HEK293T (cell line): ENCODE results near the gene L3MBTL4.
A peak's percentile ranks its signal among the peaks of the same experiment; 100 is the strongest.

Source experiments
- CTCF ChIA-PET: fragments of 350-600 bp; formaldehyde crosslinking; extraction: SDS; loops from one replicate; lab custom pipeline; 2021; ENCODE audit warnings: antibody characterized with exemption, inconsistent platforms; lab: Yijun Ruan, JAX
- POLR2A ChIA-PET: fragments of 350-600 bp; formaldehyde crosslinking; extraction: SDS; loops from one replicate; lab custom pipeline; 2020; ENCODE audit warnings: antibody characterized with exemption, inconsistent platforms; lab: Yijun Ruan, JAX
- DNase-seq: peaks from one replicate; pipeline ENCODE4 v3.0.0; 2012; ENCODE audit warnings: mixed read lengths; ENCODE audit errors: extremely low spot score
- ARNT ChIP-seq: fragments of 450-650 bp; IDR thresholded peaks from 2 replicates; pipeline ENCODE4 v1.6.1; 2017; ENCODE audit warnings: mild to moderate bottlenecking
- BHLHE40 ChIP-seq: fragments of 450-650 bp; IDR thresholded peaks from 2 replicates; pipeline ENCODE4 v1.6.1; 2016; ENCODE audit warnings: mild to moderate bottlenecking, moderate library complexity, borderline replicate concordance
- CTBP1 ChIP-seq: fragments of 450-650 bp; IDR thresholded peaks from 2 replicates; pipeline ENCODE4 v1.6.1; 2016; ENCODE audit warnings: borderline replicate concordance
- ELF4 ChIP-seq: fragments of 450-650 bp; IDR thresholded peaks from 2 replicates; pipeline ENCODE4 v1.6.1; 2017; ENCODE audit warnings: antibody characterized with exemption
- FOXA1 ChIP-seq: fragments of 450-650 bp; IDR thresholded peaks from 2 replicates; pipeline ENCODE4 v1.6.1; 2016; ENCODE audit warnings: mild to moderate bottlenecking
- FOXK2 ChIP-seq: fragments of 450-650 bp; IDR thresholded peaks from 2 replicates; pipeline ENCODE4 v1.6.1; 2016; ENCODE audit warnings: mild to moderate bottlenecking
- FOXM1 ChIP-seq: fragments of 450-650 bp; IDR thresholded peaks from 2 replicates; pipeline ENCODE4 v1.6.1; 2017; ENCODE audit warnings: mild to moderate bottlenecking, borderline replicate concordance
- HDGF ChIP-seq: fragments of 450-650 bp; IDR thresholded peaks from 2 replicates; pipeline ENCODE4 v1.6.1; 2017; ENCODE audit warnings: antibody characterized with exemption, borderline replicate concordance
- L3MBTL2 ChIP-seq: fragments of 450-650 bp; conservative IDR thresholded peaks from 2 replicates; pipeline ENCODE4 v1.6.1; 2016; ENCODE audit warnings: mild to moderate bottlenecking
- LEF1 ChIP-seq: fragments of 450-650 bp; IDR thresholded peaks from 2 replicates; pipeline ENCODE4 v1.6.1; 2017; ENCODE audit warnings: mild to moderate bottlenecking, borderline replicate concordance
- NFRKB ChIP-seq: fragments of 450-650 bp; IDR thresholded peaks from 2 replicates; pipeline ENCODE4 v1.6.1; 2016; ENCODE audit warnings: mild to moderate bottlenecking, moderate library complexity
- SP1 ChIP-seq: fragments of 450-650 bp; IDR thresholded peaks from 2 replicates; pipeline ENCODE4 v1.6.1; 2017
- SUZ12 ChIP-seq: fragments of 450-650 bp; IDR thresholded peaks from 2 replicates; pipeline ENCODE4 v1.6.1; 2016; ENCODE audit warnings: mild to moderate bottlenecking
- TARDBP ChIP-seq: fragments of 450-650 bp; IDR thresholded peaks from 2 replicates; pipeline ENCODE4 v1.6.1; 2016
- ZNF384 ChIP-seq: fragments of 450-650 bp; IDR thresholded peaks from 2 replicates; pipeline ENCODE4 v1.6.1; 2016
- TF ChIP-seq, protein P1 (sequence below): fragments of 450-650 bp; IDR thresholded peaks from 2 replicates; pipeline ENCODE4 v1.6.1; 2016

The L3MBTL4 gene

DNA sequence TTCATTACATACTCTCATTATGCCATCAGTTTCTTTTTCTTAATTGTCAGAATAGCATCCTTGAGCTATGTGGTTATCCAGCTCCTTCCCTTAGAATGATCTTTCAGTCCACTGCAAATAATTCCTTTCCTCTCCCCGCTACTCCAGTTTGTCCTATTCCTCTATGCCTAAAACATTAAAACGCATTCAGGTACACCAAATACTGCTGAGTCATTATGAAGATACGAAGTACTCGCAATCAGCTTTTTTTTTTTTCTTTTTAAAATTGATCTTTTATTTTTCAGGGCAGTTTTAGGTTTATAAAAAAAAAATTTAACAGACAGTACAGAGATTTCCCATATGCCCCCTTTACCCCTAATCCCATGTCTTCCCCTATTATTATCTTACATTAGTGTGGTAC is 354.6 kb downstream of the L3MBTL4 start:
- no peak for TF ChIP-seq HDGF
- no peak for TF ChIP-seq TARDBP
- ChIA-PET POLR2A (no interaction called here), CTCF (no interaction called here)

DNA sequence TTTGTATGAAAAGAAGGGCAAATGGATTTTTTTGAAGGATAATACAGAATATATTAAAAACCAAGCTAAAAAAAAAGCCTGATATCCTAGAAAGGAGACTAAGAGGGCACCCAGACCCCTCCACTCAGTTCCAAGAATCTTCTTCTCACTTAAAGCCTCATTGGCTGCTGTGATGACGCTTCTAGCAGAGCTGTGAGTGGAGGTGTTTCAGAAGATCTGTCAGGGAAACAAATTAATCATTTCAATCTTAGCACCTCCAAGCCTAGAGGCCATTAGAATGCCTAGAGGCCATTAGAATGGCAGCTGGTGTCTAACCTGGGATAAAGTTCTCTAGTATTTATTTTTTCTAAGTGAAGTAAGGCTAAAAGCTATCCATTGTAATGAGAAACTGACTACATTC is 355.2 kb downstream of the L3MBTL4 start:
- ChIA-PET CTCF (no interaction called here), POLR2A (no interaction called here)
- DNase-seq = no peak
- no peak for TF ChIP-seq CTBP1

More for the DNA sequence above, 354.6 kb downstream of the L3MBTL4 start:
- DNase-seq = no peak

DNA sequence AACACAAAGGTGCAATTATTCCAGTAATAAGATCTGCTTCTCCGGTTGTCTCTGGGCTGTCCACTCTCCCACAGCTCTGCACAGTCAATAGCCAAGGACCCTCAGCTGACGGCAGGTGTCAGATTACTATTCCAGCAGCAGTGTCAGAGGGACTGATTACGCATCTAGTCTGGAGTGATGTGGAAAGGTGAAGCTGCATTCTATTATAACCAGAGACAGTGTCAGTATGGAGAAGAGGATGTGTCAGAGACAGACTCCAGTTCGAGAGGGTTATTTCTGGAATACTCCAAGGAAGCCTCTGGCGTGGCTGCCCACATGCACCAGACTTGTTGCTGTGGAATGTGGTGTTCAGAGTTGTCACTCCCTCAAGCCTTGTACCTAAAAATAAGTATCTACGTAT is 355.8 kb downstream of the L3MBTL4 start:
- TF ChIP-seq NFRKB (no peak), ELF4 (no peak), HDGF (no peak), L3MBTL2 (no peak), SP1 (no peak), FOXK2 (no peak), BHLHE40 (no peak), LEF1 (no peak), ZNF384 (no peak)
- CTCF ChIA-PET = no interaction called here
- POLR2A ChIA-PET = no interaction called here
- peak; percentile 30 for DNase-seq

DNA sequence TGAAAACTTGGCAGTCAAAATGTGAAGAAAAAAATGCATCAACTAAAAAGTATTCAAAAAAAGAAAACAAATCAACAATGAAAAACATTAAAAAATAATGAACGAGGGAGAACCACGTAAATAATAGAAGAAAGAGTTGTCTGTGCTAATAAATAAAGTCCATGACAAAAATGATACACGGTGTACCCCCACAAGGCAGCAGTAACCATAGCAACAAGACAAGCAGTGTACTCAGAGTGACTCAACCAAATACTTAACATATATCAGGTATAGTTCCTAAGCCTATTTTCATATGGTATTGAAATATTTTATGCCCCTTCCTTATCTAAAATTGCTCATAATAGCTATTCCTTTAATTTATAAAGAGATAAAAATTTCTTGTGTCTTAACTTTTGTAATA is 357.1 kb downstream of the L3MBTL4 start:
- no peak for DNase-seq
- ChIA-PET CTCF (no interaction called here), POLR2A (no interaction called here)
- TF ChIP-seq ELF4 = no peak

DNA sequence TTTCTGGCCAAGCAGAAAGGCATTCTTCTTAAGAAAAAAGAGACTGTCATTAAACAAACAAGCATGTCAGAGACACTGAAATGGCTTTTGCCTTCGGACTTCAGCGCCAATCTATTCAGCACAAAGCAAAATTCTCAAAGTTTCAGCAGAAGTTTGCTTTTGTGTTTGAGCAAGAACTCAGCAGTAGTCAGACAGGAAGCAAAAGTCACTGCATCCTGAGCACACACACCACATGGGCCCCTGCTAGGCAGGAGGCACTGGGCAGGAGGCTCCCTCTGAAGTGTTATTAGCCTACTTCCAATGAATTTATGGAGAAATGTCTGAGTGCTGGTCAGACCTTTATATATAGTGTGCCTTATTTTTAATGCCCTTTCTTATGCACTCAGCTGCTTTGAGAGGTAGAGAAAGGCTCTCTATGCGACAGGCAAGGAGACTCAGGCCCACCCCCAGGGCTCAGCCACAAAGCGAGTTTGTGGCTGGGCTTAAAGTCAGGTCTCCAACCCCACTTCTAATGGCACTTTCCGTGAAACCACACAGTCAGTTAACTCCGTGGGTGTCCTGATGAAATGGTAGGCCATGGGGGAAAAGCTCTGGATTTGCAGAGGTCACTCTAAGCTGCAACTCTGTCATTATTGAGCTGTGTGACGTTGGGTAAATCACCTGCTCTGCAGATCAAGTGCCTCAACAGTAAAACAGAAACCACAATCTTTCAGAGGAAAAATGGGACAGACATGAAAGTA is 358.4 kb downstream of the L3MBTL4 start:
- peak; percentile 10 for DNase-seq
- no peak for TF ChIP-seq FOXK2
- TF ChIP-seq, protein P1, sequence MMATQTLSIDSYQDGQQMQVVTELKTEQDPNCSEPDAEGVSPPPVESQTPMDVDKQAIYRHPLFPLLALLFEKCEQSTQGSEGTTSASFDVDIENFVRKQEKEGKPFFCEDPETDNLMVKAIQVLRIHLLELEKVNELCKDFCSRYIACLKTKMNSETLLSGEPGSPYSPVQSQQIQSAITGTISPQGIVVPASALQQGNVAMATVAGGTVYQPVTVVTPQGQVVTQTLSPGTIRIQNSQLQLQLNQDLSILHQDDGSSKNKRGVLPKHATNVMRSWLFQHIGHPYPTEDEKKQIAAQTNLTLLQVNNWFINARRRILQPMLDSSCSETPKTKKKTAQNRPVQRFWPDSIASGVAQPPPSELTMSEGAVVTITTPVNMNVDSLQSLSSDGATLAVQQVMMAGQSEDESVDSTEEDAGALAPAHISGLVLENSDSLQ = no peak
- no peak for TF ChIP-seq L3MBTL2
- TF ChIP-seq SP1 = no peak
- TF ChIP-seq LEF1 = no peak
- TF ChIP-seq SUZ12 = no peak
- no peak for TF ChIP-seq FOXA1
- TF ChIP-seq TARDBP = no peak
- TF ChIP-seq ELF4 = no peak
- no peak for TF ChIP-seq CTBP1
- no peak for TF ChIP-seq ARNT
- no peak for TF ChIP-seq FOXM1
- no peak for TF ChIP-seq ZNF384
- POLR2A ChIA-PET = no interaction called here
- CTCF ChIA-PET = interaction anchor here (1.0 kb wide), 1 partner anchor 166 kb away, joined by 3 read pairs; no protein-coding TSS in a partner anchor

DNA sequence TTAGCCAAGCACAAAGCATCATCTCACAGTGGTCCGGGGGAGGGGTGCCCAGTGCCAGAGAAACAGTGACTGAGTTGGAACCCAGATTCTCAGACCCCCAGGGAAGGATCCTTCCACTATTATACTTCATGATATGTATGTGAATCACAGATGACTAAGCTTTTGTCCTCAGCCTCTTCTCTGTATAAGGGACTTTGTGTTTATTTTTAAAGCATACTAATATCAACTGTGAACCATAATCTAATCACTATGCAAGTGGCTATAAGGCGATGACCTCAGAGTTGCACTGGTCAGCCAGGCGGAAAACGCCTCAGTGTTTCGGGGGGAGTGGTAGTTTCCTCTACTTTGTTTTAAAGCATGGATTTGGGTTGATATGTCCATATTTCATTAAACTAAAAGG is 359.0 kb downstream of the L3MBTL4 start:
- TF ChIP-seq NFRKB (no peak), CTBP1 (no peak), TARDBP (no peak), HDGF (no peak), ARNT (no peak), BHLHE40 (no peak), LEF1 (no peak), L3MBTL2 (no peak), ZNF384 (no peak), FOXM1 (no peak), ELF4 (no peak), FOXK2 (no peak), FOXA1 (no peak), SUZ12 (no peak), SP1 (no peak)
- TF ChIP-seq, protein P1 = no peak
- CTCF ChIA-PET = interaction anchor here (1.0 kb wide), 1 partner anchor 165 kb away, joined by 3 read pairs; no protein-coding TSS in a partner anchor
- no peak for DNase-seq
- POLR2A ChIA-PET = no interaction called here

DNA sequence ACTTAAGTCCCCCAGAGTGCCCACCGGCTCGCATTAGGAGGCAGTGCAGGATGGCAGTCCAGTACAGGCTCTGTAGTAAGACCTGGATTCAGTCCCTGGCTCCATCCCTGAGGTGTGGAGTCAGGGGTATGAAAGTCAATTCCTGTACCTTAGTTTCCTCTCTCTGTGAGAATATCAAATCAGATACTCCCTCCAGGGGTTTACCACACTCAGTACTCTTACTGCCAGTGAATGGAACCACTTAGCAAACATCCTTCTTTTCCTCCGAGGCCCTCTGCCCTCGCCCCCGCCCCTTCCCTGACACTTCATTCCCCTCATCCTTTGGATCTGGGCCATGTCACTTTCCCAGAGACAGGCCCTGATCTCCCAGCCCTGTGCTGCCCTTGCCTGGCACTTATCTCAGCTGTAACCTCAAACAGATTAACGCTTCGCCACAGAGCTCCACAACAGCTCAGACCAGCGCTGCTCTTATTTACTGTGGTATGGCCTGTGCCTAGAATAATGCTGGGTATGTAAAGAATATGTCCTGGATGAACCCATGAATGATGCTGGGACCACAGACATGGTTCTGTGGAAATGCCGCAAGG is 360.4 kb downstream of the L3MBTL4 start:
- ChIA-PET POLR2A (no interaction called here), CTCF (no interaction called here)
- no peak for DNase-seq
- TF ChIP-seq BHLHE40 = no peak
- no peak for TF ChIP-seq FOXA1
- TF ChIP-seq, protein P1 = no peak
- TF ChIP-seq NFRKB = no peak
- TF ChIP-seq SP1 = no peak
- TF ChIP-seq LEF1 = no peak
- TF ChIP-seq ELF4 = no peak
- TF ChIP-seq ARNT = no peak
- TF ChIP-seq FOXK2 = no peak
- TF ChIP-seq ZNF384 = no peak
- no peak for TF ChIP-seq HDGF
